AG08396 (cell line): ENCODE data around the gene NSL1.
"Not testable (repeated sequence)": the region's sequence is repeated elsewhere in the genome, so short reads cannot be mapped to it uniquely, and the experiment has no call there.

Source experiments
- DNase-seq: peaks from one replicate; pipeline ENCODE4 v3.0.0; 2012; ENCODE audit warnings: low spot score, mixed read lengths

The NSL1 gene

DNA sequence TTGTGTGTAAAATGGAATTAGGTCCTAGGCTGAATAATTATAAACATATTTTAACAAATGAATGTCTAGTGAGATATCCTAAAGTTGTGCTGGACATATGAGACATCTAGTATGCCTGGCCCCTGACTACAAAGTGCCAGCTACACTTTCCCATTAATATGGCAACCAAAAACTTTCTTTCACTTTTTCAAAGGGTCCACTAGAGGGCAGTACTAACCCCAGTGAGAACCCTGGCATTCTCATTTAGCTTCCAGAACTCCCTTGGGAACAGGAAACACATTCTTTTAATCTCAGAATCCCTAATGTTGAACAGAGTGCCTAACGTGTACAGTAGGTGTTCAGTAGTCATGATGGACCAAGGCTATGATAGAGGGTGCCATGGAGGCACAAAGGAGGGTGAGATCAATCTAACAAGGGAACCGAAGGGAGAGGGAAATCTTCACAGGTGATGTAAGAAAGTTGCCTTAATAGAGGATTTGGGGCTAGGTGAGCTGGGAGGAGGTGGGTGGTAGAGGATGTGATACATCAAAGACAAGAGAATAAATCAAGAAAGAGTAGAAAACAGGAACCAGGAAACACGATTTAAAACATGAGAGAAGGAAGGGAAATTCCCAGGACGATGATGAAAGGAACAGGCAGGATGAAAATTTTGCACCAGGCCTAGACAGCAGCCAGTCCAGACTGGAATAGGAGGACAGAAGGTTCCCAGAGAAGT, 41.6 kb downstream of the NSL1 start:
- DNase-seq, result peak; percentile 73

DNA sequence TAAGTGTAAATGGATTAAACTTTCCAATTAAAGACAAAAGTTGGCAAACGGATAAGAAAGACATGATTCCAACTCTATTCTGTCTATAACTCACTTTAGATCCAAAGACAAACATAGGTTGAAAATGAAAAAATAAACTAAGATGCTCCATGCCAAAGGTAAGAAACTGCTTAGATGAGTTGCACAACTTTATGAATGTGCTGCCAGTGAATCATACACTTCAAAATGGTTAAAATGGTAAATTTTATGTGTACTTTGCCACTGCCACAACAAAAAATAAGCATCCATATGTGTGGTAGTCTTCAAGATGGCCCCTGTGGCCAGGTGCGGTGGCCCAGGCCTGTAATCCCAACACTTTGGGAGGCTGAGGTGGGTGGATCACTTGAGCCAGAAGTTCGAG, 45.0 kb downstream of the NSL1 start:
- DNase-seq, result no peak

DNA sequence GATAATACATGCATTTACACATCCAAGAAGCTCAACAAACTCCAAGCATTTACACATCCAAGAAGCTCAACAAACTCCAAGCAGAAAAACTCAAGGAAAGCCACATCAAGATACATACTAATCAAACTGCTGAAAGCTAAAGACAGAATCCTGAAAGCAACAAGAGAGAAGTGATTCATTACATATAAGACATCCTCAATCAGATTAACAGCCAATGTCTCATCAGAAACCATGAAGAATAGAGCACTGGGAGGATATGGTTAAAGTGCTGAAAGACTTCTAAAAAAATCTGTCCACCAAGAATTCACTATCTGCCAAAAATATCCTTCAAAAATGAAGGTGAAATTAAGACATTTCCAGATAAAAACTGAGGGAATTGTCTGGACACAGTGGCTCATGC, 46.3 kb downstream of the NSL1 start:
- no peak for DNase-seq

DNA sequence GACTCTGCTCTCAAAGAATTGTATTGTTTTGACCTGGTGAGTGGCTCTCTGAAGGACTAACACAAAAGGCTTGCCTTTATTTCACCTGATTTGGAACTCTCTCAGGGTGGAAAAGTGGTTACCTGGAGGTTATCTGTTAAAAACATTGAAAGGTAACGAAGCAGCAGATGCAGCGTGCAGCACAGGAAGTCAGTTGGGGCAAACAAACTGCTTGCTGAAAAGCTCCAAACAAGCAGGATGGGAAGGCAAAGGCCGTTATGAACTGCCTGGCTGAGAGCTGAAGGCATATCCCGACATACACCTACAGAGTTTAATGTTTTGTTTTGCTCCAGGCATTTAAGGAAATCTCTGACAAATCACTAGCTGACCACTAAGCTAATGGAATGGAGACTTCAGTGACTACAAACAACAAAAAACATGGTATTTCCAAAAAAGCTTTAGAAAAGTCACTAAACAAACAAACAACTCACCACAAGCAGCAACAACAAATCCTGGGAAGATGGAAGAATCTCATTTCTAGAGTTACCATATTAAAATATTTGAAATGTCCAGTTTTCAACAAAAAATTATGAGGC, 47.6 kb downstream of the NSL1 start:
- DNase-seq, result no peak

DNA sequence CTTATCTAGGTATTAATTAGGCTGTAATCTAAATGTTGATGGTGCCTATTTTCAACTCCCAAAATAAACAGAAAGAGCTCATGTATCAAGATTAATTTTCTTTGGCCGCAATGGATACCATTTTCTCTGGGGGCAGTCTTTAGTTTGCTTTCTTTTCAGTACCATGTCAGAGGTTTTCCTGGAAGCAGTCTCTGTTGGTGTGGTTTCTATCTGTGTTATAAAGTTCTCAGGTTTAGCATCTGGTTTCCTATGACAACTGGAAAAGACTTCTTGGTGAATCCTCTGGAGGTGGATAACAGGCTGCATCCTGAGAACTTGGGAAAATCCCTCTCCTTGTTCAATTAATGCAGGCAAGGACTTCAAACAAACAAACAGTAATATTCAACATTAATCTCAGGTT, 53.2 kb downstream of the NSL1 start:
- DNase-seq, result no peak

DNA sequence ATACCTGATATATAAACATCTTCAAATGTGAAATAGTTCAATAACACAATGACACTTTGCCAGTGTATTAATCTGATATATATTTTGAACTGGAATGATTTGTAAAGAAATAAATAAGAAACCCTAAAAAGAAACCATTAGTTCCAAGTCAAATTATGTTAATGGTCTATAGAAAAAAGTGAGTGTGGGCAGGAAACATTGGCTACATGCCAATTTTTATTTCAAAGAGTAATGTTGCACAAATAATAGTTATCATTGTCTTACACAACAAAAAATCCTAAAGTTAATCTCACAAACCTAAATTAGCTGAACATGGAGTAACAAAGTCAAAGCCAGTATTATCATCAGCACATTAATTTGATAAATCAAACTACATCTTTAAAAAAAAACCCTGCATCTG, 54.0 kb downstream of the NSL1 start:
- DNase-seq, result no peak

DNA sequence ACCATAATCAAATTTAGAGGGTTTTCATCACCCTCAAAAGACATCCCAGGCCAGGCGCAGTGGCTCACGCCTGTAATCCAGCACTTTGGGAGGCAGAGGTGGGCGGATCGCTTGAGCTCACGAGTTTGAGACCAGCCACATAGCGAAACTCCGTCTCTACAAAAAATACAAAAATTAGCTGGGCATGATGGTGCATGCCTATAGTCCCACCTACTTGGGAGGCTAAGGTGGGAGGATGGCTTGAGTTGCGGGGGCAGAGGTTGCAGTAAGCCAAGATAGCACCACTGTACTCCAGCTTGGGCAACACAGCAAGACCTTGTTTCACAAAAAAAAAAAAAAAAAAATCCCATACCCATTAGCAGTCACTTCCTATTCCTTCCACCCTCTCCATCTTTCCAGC, 58.5 kb downstream of the NSL1 start:
- no peak for DNase-seq

DNA sequence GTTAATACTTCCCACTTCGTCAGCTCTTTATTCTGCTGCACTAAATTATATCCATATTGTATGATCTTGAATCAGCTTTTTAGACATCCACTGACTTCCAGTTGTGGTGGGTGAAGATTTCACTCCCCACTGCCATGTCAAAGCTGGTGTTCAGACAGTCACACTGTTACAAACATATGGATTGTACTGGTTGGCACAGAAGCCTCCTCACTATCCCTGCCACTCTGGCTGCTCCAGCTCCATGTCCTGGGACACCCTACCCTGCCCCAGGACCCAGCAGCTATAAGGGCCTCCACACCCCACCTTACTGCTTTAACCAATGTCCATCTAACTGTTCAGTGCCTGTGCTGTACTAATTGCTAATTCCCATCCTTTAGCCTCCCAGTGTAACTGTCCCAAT, 59.9 kb downstream of the NSL1 start:
- DNase-seq, result no peak

DNA sequence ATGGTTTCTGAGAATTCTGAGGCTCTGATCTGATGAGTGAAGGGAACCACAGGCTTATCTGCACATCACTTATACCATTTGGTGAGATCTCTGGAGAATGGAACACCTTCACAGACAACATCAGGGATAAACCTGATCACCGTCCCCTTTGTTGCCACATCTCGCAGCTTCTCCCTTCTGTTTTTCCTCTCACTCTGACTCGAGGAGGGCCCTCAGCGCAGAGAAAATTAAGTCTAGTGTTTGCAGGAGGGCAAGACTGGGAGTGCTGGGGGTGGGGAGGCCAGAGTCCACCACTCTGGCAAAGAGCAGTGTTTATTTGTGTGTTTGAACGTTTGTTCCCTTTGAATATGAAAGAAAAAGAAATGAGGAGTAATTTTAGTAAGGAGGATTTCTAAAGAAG, 63.0 kb downstream of the NSL1 start:
- no peak for DNase-seq

DNA sequence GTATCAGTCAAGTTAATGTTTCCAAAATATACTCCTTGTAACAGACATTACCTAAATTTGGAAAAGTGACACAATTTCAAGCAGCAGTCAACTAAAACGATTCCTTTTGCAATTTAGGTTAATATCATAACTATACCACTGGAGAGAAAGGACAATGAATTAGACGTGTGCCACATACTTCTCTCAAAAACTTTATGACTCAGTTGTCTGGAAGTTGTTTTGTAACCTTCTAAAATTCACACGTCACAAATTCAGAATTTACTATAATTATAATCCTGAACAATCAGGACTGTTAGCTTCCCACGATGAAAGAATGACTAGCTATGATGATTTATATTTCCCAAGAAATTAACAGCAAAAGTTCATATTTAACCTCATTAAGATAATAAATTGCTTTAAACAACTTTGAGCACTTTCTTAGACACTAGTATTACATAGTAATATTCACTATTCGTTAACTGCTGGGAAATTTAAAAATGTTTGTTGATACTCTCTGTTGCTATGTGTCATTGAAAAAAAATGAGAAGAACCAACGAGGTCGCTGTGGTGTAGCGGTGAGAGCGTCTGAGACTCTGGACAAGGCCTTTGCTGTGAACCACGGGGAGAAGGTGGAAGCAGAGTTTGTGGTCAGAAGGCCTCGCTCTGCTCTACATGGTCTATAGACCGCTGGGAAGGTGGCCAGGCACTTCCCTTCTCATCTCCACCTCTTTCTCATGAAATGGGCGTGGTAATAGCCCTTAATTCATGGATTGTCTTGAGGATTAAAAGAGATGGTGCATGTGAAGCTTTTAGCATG, 64.0 kb downstream of the NSL1 start:
- peak; percentile 17 for DNase-seq

DNA sequence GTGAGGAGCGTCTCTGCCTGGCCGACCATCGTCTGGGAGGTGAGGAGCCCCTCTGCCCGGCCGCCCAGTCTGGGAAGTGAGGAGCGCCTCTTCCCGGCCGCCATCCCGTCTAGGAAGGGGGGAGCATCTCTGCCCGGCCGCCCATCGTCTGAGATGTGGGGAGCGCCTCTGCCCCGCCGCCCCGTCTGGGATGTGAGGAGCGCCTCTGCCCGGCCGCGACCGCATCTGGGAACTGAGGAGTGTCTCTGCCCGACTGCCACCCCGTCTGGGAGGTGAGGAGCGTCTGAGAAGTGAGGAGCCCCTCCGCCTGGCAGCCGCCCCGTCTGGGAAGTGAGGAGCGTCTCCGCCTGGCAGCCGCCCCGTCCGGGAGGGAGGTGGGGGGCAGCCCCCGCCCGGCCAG, 66.9 kb downstream of the NSL1 start:
- DNase-seq, result not testable (repeated sequence)

DNA sequence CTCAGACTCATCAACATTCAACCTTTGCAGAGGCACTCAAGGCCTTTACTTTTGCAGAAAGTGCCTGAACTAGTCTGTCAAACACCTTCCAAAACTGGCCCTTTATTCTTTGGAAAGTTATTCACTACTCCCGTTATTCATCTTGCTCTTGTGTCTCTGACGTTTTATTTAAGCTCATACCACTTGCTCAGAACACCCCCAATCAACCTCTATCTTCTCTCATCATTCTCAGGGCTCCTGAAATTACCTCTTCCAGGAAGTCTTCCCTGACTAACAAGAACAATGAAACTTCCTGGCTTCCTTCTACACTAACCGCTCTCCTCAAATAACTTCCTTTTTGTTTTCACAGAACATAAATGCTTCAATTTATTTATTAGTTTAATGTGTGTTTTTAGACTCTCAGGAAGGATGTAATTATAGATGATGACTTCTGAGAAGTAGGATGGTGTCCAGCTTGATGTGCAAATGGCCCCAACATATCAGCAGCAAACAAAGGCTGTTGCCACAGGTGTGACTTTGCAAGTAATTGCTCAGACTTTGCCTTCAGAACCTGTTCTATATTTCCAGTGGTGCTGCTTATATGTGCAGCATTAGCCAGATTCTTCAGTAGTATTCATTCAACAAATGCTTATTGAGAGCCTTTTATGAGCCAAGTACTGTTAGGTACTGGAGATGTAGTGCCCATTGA, 69.2 kb downstream of the NSL1 start:
- DNase-seq, result no peak

DNA sequence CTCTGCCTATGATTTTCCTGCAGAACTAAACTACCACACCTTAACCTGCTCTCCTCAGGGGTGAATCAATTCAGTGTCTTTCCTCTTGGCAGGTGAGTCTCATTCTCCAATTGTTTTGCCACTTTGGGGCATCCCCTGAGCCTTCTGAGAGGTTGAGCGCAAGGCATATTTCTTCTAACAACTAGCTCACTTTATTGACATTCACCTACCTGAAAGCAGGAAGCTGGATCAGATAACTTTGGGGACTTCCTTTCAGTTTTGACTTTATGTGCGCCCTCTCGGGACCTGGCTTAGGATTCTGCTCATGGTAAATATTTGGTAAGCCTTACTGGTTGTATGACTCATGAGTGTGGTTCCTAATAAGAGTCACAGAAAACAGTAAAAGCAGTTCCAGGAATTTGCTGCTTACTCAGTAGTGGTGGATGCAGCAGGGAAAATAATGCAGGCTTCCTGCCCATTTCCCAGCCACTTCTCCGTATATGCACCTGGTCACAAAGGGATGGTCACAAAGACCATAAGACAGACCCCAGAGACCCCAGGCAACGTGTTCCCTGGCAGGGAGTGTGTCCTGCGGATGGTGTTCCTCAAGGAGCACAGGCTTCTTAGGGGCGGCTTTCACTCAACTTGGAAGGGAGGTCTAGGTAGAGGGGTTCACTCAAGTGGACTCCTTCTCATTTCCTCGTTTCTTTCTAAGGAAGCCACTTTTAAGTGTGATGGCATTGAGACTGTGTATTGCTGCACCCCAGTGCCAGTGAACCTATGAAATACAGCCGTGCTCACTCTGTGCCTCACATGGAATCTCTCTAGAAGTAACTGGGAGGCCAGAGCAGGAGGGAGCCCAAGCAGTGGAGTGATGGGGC, 70.0 kb downstream of the NSL1 start:
- peak; percentile 66 for DNase-seq

DNA sequence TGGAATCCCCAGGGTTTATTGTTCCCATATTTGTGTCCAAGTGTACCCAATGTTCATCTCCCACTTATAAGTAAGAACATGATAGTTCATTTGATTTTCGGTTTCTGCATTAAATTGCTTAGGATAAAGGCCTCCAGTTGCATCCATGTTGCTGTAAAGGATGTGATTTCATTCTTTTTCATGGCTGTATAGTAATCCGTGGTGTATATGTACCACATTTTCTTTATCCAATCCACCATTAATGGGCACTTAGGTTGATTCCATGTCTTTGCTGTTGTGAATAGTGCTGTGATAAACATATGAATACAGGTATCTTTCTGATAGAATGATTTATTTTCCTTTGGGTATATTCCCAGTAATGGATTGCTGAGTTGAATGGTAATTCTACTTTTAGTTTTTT, 71.9 kb downstream of the NSL1 start:
- no peak for DNase-seq

DNA sequence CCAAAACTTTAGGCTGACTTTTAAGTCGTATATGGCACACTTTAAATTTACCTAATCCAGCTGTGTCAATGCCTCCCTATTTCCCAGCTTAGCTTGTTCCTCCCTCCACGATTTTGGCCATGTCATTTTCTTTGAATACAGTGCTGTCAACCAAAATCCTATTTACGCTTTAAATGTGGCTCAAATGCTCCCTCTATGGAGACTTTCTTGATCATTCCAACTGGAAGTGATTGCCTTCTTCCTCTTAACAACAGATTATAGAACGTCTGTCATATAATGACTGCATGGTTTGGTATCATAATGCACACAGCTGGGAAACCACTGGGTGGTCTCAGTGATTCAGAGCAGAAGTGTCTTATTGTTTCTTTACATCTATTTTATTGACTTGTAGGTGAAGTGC, 73.1 kb downstream of the NSL1 start:
- DNase-seq, result no peak

DNA sequence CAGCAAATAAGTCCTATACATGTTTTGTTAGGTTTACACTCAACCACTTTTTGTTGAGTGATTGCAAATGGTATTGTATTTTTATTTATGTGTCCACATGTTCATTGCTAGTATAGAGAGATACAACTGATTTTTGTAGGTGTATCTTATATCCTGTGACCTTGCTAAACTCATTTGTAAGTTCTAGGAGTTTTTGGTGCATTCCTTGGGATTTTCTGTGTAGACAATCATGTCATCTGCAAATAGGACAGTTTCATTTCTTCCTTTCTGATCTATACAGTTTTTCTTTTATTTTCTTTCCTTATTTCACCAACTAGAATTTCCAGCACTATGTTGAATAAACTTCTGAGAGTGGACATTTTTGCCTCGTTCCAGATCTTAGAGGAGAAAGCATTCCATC, 75.4 kb downstream of the NSL1 start:
- DNase-seq, result no peak

DNA sequence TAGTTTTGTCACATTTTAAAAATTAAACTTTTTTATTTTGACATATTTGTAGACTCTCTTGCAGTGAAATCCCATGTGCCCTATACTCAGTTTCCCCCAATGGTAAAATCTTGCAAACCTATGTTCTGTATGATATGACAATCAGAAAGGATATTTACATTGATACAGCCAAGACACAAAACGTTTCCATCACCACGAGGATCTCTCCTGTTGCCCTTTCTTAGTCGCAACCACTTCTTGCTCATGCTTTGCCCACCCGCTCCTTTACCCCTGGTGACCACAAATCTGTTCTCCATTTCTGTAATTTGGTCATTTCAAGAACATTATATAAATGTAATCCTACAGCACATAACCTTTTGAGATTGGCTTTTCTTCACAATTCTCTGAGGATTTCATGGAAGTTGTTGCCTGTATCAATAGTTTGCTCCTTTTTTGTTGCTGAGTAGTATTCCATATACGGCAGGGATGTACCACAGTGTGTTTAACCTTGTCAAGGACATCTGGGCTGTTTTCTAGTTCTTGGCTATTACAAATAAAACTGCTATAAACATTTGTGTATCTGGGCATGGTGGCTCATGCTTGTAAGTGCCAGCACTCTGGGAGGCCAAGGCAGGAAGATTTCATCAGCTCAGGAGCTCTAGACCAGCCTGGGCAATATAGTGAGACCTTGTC, 78.0 kb downstream of the NSL1 start:
- no peak for DNase-seq

DNA sequence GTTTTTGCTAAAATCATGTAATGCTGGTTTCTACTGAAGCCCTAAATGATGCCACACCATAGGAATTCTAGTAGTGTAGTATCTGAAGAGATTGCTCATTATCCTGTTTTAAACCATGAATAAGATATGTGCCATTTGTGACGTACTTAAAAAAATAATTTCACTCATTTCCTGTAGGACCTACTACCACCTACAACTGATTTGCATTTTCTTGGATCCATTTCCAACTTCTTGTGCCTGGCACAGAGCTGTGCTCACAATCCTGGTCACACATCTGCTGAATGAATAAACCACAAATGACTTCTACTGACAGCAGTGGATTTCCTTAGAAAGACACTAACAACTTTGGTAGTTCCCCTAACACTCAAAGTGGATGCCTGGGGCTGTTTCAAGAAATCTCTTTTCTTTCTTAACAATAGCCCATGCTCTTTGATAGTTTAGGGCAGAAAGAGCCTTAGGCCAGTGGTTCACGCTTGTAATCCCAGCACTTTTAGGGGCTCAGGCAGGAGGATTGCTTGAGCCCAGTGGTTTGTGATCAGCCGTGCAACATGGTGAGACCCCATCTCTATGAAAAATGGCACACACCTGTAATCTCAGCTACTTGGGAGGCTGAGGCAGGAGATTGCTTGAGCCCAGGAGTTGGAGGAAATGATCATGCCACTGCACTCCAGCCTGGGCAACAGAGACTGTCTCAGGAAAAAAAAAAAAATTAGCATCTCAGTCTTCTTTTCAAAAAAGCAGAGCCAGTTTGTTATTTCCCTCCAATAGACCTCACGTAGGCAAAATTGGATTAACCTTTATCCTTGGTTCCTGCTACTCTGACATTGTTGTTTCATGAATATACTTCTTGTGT, 78.9 kb downstream of the NSL1 start:
- DNase-seq, result peak; percentile 53

DNA sequence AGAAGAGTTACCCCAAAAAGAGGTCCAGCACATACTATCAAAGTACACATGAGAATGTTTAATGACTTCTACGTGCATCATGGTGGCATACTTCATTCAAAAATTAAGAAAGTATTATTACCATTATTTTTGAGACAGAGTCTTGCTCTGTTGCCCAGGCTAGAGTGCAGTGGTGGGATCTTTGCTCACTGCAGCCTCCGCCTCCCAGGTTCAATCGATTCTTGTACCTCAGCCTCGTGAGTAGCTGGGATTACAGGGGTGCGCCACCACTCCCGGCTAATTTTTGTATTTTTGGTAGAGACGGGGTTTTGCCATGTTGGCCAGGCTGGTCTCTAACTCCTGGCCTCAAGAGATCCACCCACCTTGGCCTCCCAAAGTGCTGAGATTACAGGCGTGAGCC, 79.6 kb downstream of the NSL1 start:
- not testable (repeated sequence) for DNase-seq

DNA sequence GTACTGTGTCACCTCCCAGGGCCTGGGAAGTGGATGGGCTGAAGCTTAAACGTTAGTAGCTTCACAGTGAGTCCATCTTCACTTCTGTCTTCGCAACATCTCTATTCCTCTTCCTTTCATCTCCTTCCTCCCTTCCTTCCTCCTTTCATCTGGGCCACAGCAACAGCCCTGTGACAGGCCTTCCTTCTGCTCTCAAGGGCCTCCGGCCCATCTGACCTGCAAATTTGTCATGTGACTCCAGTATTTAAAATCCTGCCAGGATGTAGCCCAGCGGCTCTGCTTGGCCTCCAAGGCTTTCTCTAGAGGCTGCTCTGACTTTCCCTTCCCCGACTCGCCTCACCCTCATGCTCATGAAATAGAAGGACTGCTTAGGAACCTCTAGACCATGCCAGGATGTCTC, 81.0 kb downstream of the NSL1 start:
- DNase-seq, result no peak
